Measurements from ENCODE around the gene HSPB1.

DNA sequence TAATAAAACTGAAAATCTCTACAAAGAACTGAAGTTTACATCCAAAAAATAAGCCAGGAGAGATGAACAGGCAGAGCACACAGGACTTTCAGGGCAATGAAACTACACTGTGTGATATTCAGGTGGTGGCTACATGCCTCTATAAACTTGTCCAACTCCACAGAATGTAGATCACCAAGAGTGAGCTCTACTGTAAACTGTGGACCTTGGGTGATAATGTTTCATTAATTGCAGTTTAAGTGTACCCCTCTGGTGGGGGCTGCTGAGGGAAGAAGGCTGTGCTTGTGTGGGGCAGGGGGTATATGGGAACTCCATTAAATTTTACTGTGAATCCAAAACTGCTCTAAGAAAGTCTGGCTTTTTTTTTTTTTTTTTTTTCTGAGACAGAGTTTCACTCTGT, 33.6 kb downstream of the HSPB1 start:
- TF ChIP-seq, protein P1, sequence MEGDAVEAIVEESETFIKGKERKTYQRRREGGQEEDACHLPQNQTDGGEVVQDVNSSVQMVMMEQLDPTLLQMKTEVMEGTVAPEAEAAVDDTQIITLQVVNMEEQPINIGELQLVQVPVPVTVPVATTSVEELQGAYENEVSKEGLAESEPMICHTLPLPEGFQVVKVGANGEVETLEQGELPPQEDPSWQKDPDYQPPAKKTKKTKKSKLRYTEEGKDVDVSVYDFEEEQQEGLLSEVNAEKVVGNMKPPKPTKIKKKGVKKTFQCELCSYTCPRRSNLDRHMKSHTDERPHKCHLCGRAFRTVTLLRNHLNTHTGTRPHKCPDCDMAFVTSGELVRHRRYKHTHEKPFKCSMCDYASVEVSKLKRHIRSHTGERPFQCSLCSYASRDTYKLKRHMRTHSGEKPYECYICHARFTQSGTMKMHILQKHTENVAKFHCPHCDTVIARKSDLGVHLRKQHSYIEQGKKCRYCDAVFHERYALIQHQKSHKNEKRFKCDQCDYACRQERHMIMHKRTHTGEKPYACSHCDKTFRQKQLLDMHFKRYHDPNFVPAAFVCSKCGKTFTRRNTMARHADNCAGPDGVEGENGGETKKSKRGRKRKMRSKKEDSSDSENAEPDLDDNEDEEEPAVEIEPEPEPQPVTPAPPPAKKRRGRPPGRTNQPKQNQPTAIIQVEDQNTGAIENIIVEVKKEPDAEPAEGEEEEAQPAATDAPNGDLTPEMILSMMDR (conservative IDR thresholded peaks at IDR 0.05; ENCODE audit: low read depth in 2 of 2), result no peak
- TF ChIP-seq EZH2 (IDR thresholded peaks at IDR 0.05; ENCODE audit: low read depth, unreplicated experiment) (no peak), EZH2phosphoT487 (IDR thresholded peaks at IDR 0.05; ENCODE audit: unreplicated experiment) (no peak), JUNB (IDR thresholded peaks at IDR 0.05; ENCODE audit: unreplicated experiment) (no peak), POLR2AphosphoS5 (IDR thresholded peaks at IDR 0.05; ENCODE audit: low read depth) (no peak)
